ENCODE data around the gene DHCR24.

DHCR24 gene

DNA sequence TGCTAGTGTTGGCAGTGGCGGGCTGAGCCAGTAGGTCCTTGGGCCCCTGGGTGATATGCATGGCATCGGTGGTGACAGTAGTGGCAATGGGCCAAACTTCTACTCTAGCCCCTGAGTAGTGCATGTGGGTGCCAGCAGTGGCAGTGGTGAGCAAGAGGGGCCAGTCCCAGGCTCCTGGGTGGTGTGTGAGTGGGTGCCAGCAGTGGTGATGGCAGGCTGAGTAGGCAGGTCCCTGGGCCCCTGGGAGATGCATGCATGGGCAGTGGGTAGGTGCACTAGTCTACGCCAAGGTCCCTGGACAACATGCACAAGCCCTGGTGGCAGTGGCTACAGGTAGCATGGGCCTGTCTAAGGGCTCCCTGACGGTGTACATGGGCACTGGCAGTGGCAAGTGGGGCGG is 61.3 kb downstream of the DHCR24 start:
- Histone ChIP-seq H3K27ac (no peak overlapping the region), H3K9me3 (ENCODE audit: low read depth, low read length) (no peaks in the 10 kb centered on the region), H3K9ac (ENCODE audit: insufficient read length) (no peak overlapping the region), H3K36me3 (ENCODE audit: insufficient read depth, low read length) (no peaks in the 10 kb centered on the region), H3K4me3 (no peak overlapping the region)
- DNase-seq (ENCODE audit: low read depth, low spot score), result no peak
- TF ChIP-seq EZH2 (IDR thresholded peaks at IDR 0.05) (no peak), POLR2AphosphoS5 (IDR thresholded peaks at IDR 0.05; ENCODE audit: borderline replicate concordance, low read depth, low read length) (no peak), FOXP2 (optimal IDR thresholded peaks at IDR 0.05; ENCODE audit: control extremely low read depth, extremely low read length, insufficient read depth) (no peak)

DNA sequence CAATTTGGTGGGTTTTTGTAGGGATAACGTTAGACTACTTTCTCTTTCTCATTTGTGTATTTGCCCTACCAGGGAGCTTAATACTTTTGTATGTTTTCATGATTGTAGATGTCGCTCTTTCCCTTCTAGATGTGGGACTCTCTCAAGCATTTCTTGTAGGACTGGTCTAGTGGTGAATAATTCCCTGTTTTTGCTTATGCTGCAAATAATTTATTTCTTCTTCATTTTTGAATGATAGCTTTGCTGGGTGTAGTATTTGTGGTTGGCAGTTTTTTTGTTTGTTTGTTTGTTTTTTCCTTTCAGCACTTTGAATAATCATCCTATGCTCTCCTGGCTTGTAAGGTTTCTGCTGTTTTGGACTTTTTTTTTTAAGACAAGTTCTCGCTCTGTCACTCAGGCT is 63.3 kb downstream of the DHCR24 start:
- DNase-seq (ENCODE audit: low read depth, low spot score), result no peak
- no peak overlapping the region for H3K4me3 ChIP-seq
- H3K9me3 ChIP-seq (ENCODE audit: low read depth, low read length), result no peaks in the 10 kb centered on the region
- no peak overlapping the region for H3K27ac ChIP-seq
- no peak overlapping the region for H3K9ac ChIP-seq (ENCODE audit: insufficient read length)
- TF ChIP-seq POLR2AphosphoS5 (IDR thresholded peaks at IDR 0.05; ENCODE audit: borderline replicate concordance, low read depth, low read length) (no peak), FOXP2 (optimal IDR thresholded peaks at IDR 0.05; ENCODE audit: control extremely low read depth, extremely low read length, insufficient read depth) (no peak), EZH2 (IDR thresholded peaks at IDR 0.05) (no peak)
- no peaks in the 10 kb centered on the region for H3K36me3 ChIP-seq (ENCODE audit: insufficient read depth, low read length)

DNA sequence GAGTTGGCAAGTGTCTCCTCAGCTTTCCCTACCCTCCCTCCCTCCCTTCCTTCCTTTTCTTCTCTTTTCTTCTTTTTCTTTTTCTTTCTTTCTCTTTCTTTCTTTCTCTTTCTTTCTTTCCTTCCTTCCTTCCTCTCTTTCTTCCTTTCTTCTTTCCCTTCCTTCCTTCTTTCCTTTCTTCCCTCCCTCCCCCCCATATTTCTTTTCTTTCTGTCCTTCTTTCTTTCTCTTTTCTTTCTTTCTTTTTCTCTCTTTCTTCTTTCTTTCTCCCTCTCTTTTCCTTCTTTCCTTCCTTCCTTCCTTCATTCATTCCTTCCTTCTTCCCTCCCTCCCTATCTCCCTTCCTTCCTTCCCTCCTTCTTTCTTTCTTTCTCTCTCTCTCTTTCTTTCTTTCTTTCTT is 67.3 kb downstream of the DHCR24 start:
- H3K36me3 ChIP-seq (ENCODE audit: insufficient read depth, low read length), result no peaks in the 10 kb centered on the region
- H3K27ac ChIP-seq, result no peak overlapping the region
- no peaks in the 10 kb centered on the region for H3K9me3 ChIP-seq (ENCODE audit: low read depth, low read length)
- no peak for DNase-seq (ENCODE audit: low read depth, low spot score)
- no peak overlapping the region for H3K4me3 ChIP-seq
- no peak overlapping the region for H3K9ac ChIP-seq (ENCODE audit: insufficient read length)
- no peak for TF ChIP-seq POLR2AphosphoS5 (IDR thresholded peaks at IDR 0.05; ENCODE audit: borderline replicate concordance, low read depth, low read length)
- TF ChIP-seq EZH2 (IDR thresholded peaks at IDR 0.05), result no peak

DNA sequence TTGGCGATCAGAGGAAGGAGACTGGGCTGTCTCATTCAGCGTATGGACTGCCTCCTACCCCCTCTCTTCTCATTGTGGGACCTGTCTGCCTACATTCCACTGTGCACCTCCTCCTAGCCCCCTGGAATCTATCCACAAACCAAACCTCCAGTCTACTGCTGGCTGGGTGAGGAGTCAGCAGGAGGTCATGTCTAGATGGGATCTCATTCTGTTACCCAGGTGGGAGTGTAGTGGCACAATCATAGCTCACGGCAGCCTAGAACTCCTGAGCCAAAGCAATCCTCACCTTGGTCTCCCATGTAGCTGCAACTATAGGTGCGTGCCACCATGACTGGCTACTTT is 67.8 kb downstream of the DHCR24 start:
- H3K27ac ChIP-seq, result no peak overlapping the region
- H3K36me3 ChIP-seq (ENCODE audit: insufficient read depth, low read length), result no peaks in the 10 kb centered on the region
- no peaks in the 10 kb centered on the region for H3K9me3 ChIP-seq (ENCODE audit: low read depth, low read length)
- no peak for DNase-seq (ENCODE audit: low read depth, low spot score)
- TF ChIP-seq POLR2AphosphoS5 (IDR thresholded peaks at IDR 0.05; ENCODE audit: borderline replicate concordance, low read depth, low read length) (no peak), FOXP2 (optimal IDR thresholded peaks at IDR 0.05; ENCODE audit: control extremely low read depth, extremely low read length, insufficient read depth) (no peak), EZH2 (IDR thresholded peaks at IDR 0.05) (no peak)
- no peak overlapping the region for H3K4me3 ChIP-seq
- H3K9ac ChIP-seq (ENCODE audit: insufficient read length), result no peak overlapping the region

DNA sequence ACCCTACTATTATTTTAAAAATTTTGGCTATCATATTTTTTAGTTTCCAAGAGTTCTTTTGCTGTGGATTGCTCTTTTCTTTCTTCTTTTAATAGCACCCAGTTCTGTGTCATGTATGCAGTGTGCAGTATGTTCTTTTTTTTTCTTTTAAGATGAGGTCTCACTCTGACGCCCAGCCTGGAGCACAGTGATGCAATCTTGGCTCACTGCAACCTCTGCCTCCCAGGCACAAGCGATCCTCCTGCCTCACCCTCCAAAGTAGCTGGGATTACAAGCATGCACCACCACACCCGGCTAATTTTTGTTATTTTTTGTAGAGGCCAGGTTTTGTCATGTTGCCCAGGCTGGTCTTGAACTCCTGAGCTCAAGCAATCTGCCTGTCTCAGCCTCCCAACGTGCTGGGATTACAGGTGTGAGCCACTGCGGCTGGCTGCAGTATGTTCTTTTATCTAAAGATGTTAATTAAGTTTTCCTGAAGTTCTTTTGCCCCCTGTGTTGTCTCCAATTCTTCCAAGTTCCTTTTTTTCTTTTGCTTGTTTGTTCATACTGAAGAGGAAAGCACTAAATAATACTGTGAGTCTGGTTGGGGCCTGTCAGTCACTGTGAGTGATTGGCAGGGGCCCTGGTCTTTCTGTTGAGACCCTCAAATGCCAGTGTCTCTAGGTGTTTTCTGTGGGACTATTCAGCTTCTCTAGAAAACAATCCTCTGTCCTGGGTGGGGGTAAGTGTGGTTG is 68.4 kb downstream of the DHCR24 start:
- Histone ChIP-seq H3K9me3 (ENCODE audit: low read depth, low read length) (no peaks in the 10 kb centered on the region), H3K9ac (ENCODE audit: insufficient read length) (no peak overlapping the region), H3K36me3 (ENCODE audit: insufficient read depth, low read length) (no peaks in the 10 kb centered on the region), H3K4me3 (no peak overlapping the region), H3K27ac (no peak overlapping the region)
- TF ChIP-seq EZH2 (IDR thresholded peaks at IDR 0.05), result no peak
- TF ChIP-seq POLR2AphosphoS5 (IDR thresholded peaks at IDR 0.05; ENCODE audit: borderline replicate concordance, low read depth, low read length), result no peak
- TF ChIP-seq FOXP2 (optimal IDR thresholded peaks at IDR 0.05; ENCODE audit: control extremely low read depth, extremely low read length, insufficient read depth), result no peak
- no peak for DNase-seq (ENCODE audit: low read depth, low spot score)

DNA sequence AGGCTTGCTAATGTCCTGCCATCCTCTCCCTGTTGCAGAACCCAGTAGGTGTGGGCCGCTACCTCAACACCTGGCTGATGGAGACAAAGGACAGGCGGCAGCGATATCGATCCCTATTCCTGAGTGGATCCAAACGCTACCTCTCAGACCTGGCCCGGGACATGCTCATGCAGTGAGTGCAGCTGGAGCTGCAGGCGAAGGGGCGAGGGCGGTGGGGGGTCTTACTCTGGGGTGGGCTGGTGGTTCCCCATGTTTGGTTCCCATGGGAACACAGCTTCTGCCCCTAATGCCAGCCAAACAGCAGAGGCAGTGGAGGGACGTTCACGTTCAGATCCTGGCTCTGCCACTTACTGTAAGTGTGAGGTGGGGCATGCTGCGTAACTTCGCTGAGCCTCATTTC is 70.0 kb downstream of the DHCR24 start:
- no peak overlapping the region for H3K27ac ChIP-seq
- no peak for TF ChIP-seq EZH2 (IDR thresholded peaks at IDR 0.05)
- no peak for TF ChIP-seq POLR2AphosphoS5 (IDR thresholded peaks at IDR 0.05; ENCODE audit: borderline replicate concordance, low read depth, low read length)
- no peak for TF ChIP-seq FOXP2 (optimal IDR thresholded peaks at IDR 0.05; ENCODE audit: control extremely low read depth, extremely low read length, insufficient read depth)
- no peak overlapping the region for H3K9ac ChIP-seq (ENCODE audit: insufficient read length)

DNA sequence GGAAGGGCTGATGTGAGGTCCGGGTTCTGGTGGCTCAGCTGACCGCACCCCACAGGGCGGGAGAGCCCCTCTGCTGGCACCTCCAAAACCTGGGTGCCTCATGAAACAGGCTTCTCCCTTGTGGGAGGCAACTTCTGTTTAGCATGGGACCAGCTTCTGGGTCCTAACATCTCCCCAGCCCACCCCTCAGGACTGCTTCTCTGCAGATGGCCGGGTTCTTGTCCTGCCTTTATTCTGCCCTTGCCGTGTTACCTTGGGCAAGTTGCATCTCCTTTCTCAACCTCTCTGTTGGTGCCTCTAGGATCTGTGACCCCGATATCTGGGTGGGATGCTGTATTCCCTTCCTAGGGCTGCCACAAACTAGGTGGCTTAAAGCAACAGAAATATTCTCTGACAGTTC is 70.9 kb downstream of the DHCR24 start:
- no peak for TF ChIP-seq FOXP2 (optimal IDR thresholded peaks at IDR 0.05; ENCODE audit: control extremely low read depth, extremely low read length, insufficient read depth)
- H3K9me3 ChIP-seq (ENCODE audit: low read depth, low read length), result no peaks in the 10 kb centered on the region

More for the DNA sequence above, 70.0 kb downstream of the DHCR24 start:
- Histone ChIP-seq H3K4me3 (no peak overlapping the region), H3K9me3 (ENCODE audit: low read depth, low read length) (no peaks in the 10 kb centered on the region), H3K36me3 (ENCODE audit: insufficient read depth, low read length) (no peaks in the 10 kb centered on the region)
- no peak for DNase-seq (ENCODE audit: low read depth, low spot score)

DNA sequence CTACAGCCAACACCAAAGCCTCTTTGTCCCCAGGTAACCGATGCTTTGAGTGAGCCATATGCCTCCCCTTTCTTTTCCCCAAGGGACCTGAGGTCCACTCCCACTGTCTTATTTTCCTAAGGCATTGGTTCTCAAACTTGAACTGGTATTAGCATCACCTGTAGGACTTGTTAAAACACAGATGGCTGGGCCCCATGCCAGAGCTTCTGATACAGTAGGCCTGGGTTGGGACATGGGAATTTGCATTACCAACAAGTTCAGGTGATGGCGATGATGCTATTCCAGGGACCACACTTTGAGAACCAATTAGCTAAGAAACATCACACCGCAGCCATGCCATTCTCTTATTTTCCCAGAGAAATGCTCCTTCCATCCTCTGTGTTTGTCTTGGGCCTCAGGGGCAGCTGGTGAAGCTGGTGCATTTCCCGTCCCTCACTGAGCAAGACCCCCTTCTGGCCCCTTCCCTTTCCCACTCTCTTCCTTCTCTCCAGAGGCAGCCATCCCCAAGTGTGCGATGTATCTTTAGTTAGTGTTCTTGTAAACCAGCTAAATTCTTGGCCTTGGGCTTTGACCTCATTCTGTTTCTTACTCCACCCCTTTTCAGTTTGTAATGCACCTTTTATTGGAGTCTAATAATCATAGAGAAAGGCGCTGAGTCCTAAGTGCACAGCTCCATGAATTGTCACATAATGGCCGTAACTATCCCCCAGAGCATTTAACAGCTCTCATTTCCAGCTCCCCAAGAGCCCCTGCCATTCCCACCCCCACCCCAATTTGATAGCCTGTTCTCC is 71.7 kb downstream of the DHCR24 start:
- Histone ChIP-seq H3K36me3 (ENCODE audit: insufficient read depth, low read length) (no peaks in the 10 kb centered on the region), H3K4me3 (no peak overlapping the region), H3K9me3 (ENCODE audit: low read depth, low read length) (no peaks in the 10 kb centered on the region), H3K27ac (no peak overlapping the region), H3K9ac (ENCODE audit: insufficient read length) (no peak overlapping the region)
- TF ChIP-seq EZH2 (IDR thresholded peaks at IDR 0.05) (no peak), POLR2AphosphoS5 (IDR thresholded peaks at IDR 0.05; ENCODE audit: borderline replicate concordance, low read depth, low read length) (no peak), FOXP2 (optimal IDR thresholded peaks at IDR 0.05; ENCODE audit: control extremely low read depth, extremely low read length, insufficient read depth) (no peak)
- DNase-seq (ENCODE audit: low read depth, low spot score), result no peak

More for the DNA sequence above, 70.9 kb downstream of the DHCR24 start:
- H3K36me3 ChIP-seq (ENCODE audit: insufficient read depth, low read length), result no peaks in the 10 kb centered on the region
- H3K27ac ChIP-seq, result no peak overlapping the region
- H3K4me3 ChIP-seq, result no peak overlapping the region
- DNase-seq (ENCODE audit: low read depth, low spot score), result no peak
- no peak overlapping the region for H3K9ac ChIP-seq (ENCODE audit: insufficient read length)

Measured in SK-N-MC (cell line).